AG04449 (cell line): ENCODE data around the gene CDC5L.

Experiments
- CTCF ChIA-PET: fragments of 350-600 bp; formaldehyde crosslinking; extraction: SDS; loops from one replicate; lab custom pipeline; 2021; ENCODE audit warnings: antibody characterized with exemption; lab: Yijun Ruan, JAX
- POLR2A ChIA-PET: fragments of 400-600, 350-600 bp; formaldehyde crosslinking; extraction: SDS; loops from one replicate; lab custom pipeline; 2020; ENCODE audit warnings: antibody characterized with exemption, inconsistent platforms; lab: Yijun Ruan, JAX
- DNase-seq: peaks from one replicate; pipeline ENCODE4 v3.0.0-alpha.2; 2010; ENCODE audit warnings: low read depth, low spot score
- H3K4me3 ChIP-seq: 2 replicates; pipeline ENCODE4 v1.5.1; 2011; ENCODE audit warnings: low read depth, mild to moderate bottlenecking, control low read depth, low read length
- TF ChIP-seq, protein P1 (sequence below): IDR thresholded peaks from one replicate; pipeline ENCODE4 v1.5.1; 2011; ENCODE audit warnings: mild to moderate bottlenecking, moderate library complexity, low read length, control low read depth, inconsistent platforms; ENCODE audit not compliant: insufficient read depth; ENCODE audit errors: missing control alignments

Gene CDC5L

DNA sequence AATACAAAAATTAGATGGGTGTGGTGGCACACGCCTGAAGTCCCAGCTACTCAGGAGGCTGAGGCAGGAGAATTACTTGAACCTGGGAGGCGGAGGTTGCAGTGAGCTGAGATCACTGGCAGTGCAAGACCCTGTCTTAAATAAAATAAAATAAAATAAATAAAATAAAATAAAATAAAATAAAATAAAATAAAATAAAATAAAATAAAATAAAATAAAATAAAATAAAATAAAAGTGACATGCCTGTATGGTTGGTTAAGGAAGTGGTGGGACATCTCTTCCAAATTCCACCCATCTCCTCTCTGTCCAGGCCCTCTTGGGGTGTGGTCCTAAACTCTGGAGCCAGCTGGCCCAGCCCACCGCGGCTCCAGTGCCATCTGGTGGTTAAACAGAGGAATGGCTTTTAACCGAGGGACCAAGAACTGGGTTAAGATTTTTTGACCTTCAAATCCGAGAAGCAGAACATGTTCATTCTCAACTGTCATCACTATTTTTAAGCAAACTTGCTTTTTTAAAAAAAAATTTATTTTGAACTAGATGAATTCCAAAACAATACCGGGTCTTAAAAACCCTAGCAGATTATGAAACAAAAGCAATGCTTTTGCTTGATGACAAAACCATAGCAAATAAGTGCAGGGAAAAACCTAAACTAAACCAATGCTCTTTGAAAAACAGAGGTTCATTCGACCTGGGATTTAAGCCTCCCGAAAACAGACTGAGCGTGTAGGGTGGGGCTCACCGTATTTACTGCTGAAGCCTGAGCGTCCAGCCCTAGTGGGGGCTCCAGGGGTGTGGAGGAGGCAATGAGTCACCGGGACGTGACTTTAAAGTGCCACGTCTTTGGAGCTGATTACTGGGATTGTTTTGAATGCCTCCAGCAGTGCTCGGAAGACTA, 68.8 kb downstream of the CDC5L start:
- POLR2A ChIA-PET, result interaction anchor here (0.7 kb wide), 1 partner anchor 29 kb away, joined by 3 read pairs; no protein-coding TSS in a partner anchor
- no peak for DNase-seq
- H3K4me3 ChIP-seq, result no peak overlapping the region
- TF ChIP-seq, protein P1, sequence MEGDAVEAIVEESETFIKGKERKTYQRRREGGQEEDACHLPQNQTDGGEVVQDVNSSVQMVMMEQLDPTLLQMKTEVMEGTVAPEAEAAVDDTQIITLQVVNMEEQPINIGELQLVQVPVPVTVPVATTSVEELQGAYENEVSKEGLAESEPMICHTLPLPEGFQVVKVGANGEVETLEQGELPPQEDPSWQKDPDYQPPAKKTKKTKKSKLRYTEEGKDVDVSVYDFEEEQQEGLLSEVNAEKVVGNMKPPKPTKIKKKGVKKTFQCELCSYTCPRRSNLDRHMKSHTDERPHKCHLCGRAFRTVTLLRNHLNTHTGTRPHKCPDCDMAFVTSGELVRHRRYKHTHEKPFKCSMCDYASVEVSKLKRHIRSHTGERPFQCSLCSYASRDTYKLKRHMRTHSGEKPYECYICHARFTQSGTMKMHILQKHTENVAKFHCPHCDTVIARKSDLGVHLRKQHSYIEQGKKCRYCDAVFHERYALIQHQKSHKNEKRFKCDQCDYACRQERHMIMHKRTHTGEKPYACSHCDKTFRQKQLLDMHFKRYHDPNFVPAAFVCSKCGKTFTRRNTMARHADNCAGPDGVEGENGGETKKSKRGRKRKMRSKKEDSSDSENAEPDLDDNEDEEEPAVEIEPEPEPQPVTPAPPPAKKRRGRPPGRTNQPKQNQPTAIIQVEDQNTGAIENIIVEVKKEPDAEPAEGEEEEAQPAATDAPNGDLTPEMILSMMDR, result peak; percentile 79
- CTCF ChIA-PET, result interaction anchor here (0.6 to 16.6 kb wide), 10 partner anchors 9 to 1698 kb away, joined by 3 to 367 read pairs (median 21); no protein-coding TSS in a partner anchor

DNA sequence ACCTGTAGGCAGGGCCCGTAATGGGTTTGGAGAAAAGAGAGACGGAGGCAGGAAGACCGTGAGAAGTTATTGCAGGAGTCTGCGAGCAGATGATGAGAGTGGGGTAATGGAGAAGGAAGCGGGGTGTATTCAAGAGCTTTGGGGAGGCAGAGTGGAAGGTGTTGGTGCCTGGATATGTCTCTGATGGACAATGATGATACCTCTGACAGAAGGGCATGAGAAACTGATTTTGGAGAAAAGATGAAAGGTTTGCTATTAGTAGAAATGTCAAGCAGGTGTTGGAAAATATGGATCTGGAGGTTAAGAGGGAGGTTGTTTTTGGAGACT, 69.4 kb downstream of the CDC5L start:
- TF ChIP-seq, protein P1, result no peak
- ChIA-PET CTCF (interaction anchor here (0.6 to 16.6 kb wide), 9 partner anchors 8 to 1697 kb away, joined by 3 to 367 read pairs (median 26); no protein-coding TSS in a partner anchor), POLR2A (no interaction called here)
- no peak for DNase-seq
- H3K4me3 ChIP-seq, result no peak overlapping the region

DNA sequence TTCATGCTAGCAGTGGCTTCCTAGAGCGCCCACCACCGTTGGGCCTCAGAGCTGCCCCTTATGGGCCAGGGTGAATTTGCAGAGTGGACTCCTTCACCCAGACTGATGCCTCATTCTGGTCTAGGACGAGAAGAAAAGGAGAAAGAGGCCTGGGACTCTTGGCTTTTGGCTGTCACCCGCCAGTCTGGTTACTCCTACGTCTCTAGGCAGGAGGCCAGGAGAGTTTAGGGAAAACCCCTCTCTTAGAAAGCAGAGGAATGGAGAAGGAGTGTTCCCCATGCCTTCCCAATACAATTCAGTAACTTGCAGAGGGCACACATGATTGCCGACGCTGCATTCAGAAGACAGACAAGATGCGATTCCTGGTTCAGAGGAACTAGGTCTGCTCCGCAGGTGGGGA, 70.1 kb downstream of the CDC5L start:
- TF ChIP-seq, protein P1, result no peak
- no peak for DNase-seq
- CTCF ChIA-PET, result interaction anchor here (1.1 to 16.6 kb wide), 8 partner anchors 7 to 27 kb away, joined by 4 to 367 read pairs (median 44); no protein-coding TSS in a partner anchor
- POLR2A ChIA-PET, result no interaction called here
- no peak overlapping the region for H3K4me3 ChIP-seq

DNA sequence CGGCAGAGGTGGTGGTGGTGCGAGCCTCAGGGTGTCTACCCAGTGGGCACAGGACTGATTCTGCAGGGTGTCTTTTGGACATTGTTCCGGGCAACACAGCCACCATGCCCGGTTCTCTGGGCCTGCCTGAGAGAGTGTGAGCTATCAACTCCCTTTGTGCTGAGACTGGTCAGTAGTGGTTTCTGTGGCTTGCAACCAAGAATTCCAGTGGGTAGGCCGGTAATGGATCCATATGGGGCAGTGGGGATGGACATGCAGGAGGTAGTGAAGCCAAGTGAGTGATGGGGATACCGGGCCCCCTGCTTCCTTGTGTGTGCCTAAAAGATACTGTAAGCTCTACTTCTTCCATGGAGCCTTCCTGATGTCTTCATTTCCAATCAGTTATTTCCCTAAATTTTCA, 71.0 kb downstream of the CDC5L start:
- DNase-seq, result no peak
- POLR2A ChIA-PET, result no interaction called here
- CTCF ChIA-PET, result interaction anchor here (1.1 to 16.6 kb wide), 5 partner anchors 11 to 28 kb away, joined by 6 to 367 read pairs (median 68); no protein-coding TSS in a partner anchor
- TF ChIP-seq, protein P1, result no peak
- H3K4me3 ChIP-seq, result no peak overlapping the region

DNA sequence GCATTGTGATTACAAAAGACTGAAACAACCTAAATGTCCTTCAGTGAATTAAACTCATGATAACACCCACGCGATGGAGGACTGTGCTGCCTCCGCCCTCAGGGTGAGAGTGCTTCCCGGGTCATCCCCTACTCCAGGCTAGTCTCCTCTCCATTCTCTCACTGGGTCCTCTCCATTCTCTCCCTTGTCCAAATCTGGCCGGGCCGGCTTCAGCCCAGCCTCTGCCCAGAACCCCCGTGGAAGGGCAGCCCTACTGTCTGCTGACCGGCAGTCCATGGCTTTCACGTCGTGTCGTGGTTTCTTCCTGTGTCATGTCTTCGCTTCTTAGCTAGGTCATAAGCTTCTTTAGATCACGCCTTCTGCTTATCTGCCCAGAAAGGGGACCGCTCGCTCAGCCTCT, 74.8 kb downstream of the CDC5L start:
- ChIA-PET POLR2A (no interaction called here), CTCF (interaction anchor here (8.0 to 16.6 kb wide), 3 partner anchors 8 to 32 kb away, joined by 63 to 367 read pairs (median 158); no protein-coding TSS in a partner anchor)
- TF ChIP-seq, protein P1, result no peak
- DNase-seq, result no peak
- no peak overlapping the region for H3K4me3 ChIP-seq
